GM12801 (cell line): ENCODE data around the gene USP48.

Experiments used
- TF ChIP-seq, protein P1 (sequence below): IDR thresholded peaks from one replicate; pipeline ENCODE4 v1.5.1; 2011; ENCODE audit warnings: control low read depth; ENCODE audit not compliant: insufficient read length; ENCODE audit errors: extremely low read depth

Gene USP48

GRCh38 chr1:21754583-21754982, 28.4 kb downstream of the USP48 start:
- TF ChIP-seq, protein P1, sequence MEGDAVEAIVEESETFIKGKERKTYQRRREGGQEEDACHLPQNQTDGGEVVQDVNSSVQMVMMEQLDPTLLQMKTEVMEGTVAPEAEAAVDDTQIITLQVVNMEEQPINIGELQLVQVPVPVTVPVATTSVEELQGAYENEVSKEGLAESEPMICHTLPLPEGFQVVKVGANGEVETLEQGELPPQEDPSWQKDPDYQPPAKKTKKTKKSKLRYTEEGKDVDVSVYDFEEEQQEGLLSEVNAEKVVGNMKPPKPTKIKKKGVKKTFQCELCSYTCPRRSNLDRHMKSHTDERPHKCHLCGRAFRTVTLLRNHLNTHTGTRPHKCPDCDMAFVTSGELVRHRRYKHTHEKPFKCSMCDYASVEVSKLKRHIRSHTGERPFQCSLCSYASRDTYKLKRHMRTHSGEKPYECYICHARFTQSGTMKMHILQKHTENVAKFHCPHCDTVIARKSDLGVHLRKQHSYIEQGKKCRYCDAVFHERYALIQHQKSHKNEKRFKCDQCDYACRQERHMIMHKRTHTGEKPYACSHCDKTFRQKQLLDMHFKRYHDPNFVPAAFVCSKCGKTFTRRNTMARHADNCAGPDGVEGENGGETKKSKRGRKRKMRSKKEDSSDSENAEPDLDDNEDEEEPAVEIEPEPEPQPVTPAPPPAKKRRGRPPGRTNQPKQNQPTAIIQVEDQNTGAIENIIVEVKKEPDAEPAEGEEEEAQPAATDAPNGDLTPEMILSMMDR, result no peak

- TF ChIP-seq, protein P1, result no peak
Measured at GRCh38 chr1:21752186-21752585, 30.8 kb downstream of the USP48 start.

DNA sequence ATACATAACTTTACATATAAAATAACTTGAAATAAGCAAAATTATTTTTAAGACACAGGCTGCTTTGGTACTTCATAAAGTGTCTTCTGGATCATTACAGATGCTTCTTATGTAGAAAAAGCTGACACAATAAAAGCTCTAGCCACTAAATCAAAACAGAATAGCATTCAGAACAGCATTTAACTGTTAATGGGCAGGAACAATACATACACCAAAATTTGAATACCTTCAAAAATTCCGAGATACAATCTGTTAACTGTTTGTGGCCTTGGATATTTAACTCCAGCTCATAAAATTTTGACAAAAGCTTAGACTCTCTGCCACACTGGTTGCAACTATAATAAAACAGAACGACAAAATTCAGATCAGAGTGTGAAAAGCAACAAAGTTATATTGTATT, 31.7 kb downstream of the USP48 start:
- TF ChIP-seq, protein P1, result no peak

GRCh38 chr1:21750841-21751240, 32.1 kb downstream of the USP48 start:
- TF ChIP-seq, protein P1, result no peak

GRCh38 chr1:21749859-21750468, 33.0 kb downstream of the USP48 start:
- TF ChIP-seq, protein P1, result no peak

GRCh38 chr1:21749109-21749508, 33.8 kb downstream of the USP48 start:
- TF ChIP-seq, protein P1, result no peak

DNA sequence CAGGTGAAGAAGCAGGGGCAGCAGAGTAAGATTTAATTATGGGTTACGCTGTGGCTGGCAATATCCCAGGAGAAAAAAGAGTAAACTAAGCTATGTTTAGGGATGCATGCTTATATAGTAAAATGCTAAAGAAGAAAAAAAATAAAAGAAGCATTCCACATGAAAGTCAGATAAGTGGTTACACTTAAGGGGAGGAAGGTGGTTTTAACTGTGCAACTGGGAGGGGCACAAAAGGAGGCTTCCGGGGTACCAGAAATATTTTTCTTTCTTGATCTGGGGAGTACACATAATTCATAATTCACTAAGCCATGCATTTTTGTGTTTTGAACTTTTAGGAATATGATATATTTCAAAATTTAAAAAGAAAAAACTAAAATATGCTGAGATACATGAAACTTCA, 39.5 kb downstream of the USP48 start:
- TF ChIP-seq, protein P1, result no peak

DNA sequence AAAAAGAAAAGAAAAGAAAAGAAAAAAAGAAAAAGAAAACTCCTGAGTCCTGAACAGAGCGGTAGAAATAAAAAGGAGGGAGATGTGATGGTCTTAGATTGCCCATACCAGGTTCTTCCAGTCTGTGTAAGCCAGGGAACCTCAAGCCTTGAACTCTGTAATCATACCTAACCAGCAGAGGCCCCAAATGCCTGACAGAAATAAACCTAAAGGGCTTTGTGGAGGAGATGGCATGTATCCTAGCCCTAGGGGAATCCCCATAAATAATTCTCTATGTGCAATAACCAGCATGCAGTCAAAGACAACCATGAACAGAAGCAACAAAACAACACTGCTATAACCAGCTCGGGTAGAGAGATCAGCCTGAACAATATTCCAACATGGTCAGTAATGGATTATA, 40.4 kb downstream of the USP48 start:
- TF ChIP-seq, protein P1, result no peak
